Activated CD8-positive, alpha-beta T cell treated with anti-CD3 and anti-CD28 coated beads, Interleukin-2, amount 10 ng/mL, durations not matched to agents 7 days and 5 days (primary cell): ENCODE data around the gene ANKS1B. TPM values are rescaled to one million over a fixed set of nuclear protein-coding genes. Genes with fewer than 3 reads are reported as not detected.
A peak's percentile ranks its signal among the peaks of the same experiment; 100 is the strongest.

Source experiments
- ATAC-seq: fragments of 150-1000 bp; cut with Tn5 transposase; one replicate; pipeline ENCODE4 v1.10.0; 2021; ENCODE audit warnings: moderate library complexity
- CTCF ChIA-PET: fragments of 350-600 bp; sonication (Branson Sonifier 250); formaldehyde crosslinking; loops from one replicate; lab custom pipeline; 2021; ENCODE audit warnings: antibody characterized with exemption; lab: Charles Lee
- POLR2A ChIA-PET: fragments of 350-600 bp; sonication (Branson Sonifier 250); formaldehyde crosslinking; loops from one replicate; lab custom pipeline; 2021; ENCODE audit warnings: antibody characterized with exemption; lab: Charles Lee
- DNase-seq: peaks from one replicate; pipeline ENCODE4 v3.0.0-alpha.2; 2020
- H3K27ac Mint-ChIP-seq: one replicate; pipeline ENCODE4 v1.8.0; 2021; ENCODE audit warnings: mild to moderate bottlenecking, mixed read lengths
- H3K27me3 Mint-ChIP-seq: one replicate; pipeline ENCODE4 v1.8.0; 2021; ENCODE audit warnings: low read depth, mixed read lengths
- H3K36me3 Mint-ChIP-seq: one replicate; pipeline ENCODE4 v1.8.0; 2021; ENCODE audit warnings: low read depth, mixed read lengths
- H3K4me1 Mint-ChIP-seq: one replicate; pipeline ENCODE4 v1.8.0; 2021; ENCODE audit warnings: low read depth, mixed read lengths
- H3K4me3 Mint-ChIP-seq: one replicate; pipeline ENCODE4 v1.8.0; 2021; ENCODE audit warnings: mild to moderate bottlenecking, mixed read lengths
- H3K9me3 Mint-ChIP-seq: one replicate; pipeline ENCODE4 v1.8.0; 2022; ENCODE audit warnings: mixed read lengths; ENCODE audit not compliant: insufficient read depth
- total RNA-seq, 2 experiments: library from RNA; stranded (reverse); gene quantifications; one replicate each; pipeline ENCODE4 v1.2.3, GENCODE V29; 2021

Gene ANKS1B
- total RNA-seq, 2 experiments from 2014 or later = not detected

DNA sequence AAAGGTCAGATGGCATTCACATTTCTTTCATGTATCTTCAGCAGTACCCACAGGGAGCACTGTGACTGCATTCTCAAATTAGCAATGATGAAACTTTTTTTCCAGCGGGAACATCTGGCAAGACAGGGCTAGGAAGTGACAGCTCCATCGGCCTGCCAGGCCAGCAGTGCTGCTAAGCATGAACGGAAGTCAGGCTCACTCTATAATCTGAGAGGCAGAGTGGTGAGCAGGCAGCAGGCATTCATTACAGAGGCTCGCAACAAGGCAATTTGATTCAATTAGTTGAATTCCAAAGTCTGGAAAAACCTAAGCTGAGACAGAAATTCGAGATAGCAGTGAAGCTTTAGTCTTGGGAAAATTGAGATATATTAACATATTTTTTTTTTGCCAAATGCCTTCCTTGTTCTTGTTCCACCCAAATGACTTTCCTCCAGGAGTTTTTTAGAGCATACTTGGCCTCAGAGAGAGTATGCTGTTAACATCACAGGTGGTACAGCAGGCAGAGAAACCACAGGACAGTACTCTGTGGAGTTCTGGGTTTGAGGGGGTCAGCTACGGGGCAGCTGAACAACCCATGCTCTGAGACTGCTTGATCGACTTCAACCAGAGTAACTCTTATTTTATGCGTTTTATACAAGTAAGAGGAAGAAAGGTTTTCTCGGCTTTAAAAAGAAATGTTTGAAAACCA lies 924.8 kb downstream of the ANKS1B start:
- POLR2A ChIA-PET = no interaction called here
- CTCF ChIA-PET = interaction anchor here (1.0 to 2.3 kb wide), 2 partner anchors 16 to 32 kb away, joined by 3 to 5 read pairs; no protein-coding TSS in a partner anchor

DNA sequence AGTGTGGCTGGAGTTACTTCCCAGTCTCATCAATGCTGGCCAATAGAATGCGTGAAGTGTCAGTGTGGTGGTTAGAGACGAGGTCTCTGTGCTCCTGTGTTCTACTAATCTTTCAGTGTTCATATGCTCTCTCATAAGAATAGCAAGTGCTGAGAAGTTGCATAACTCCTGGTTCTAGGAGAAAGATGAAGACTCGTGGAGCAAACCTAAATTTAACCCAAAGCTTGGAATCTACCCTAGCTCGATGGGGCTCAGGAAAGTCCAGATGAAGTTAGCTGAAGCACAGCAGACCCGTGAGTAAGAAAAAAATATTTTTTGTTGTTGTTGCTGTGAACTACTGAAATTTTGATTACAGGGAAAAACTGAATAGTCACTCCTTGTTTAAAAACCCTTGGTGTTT lies 927.1 kb downstream of the ANKS1B start:
- no peak overlapping the region for H3K4me3 Mint-ChIP-seq
- DNase-seq (no peak), ATAC-seq (no peak)
- H3K27ac Mint-ChIP-seq = no peak overlapping the region
- POLR2A ChIA-PET = no interaction called here
- no peaks in the 10 kb centered on the region for H3K36me3 Mint-ChIP-seq
- H3K9me3 Mint-ChIP-seq = no peaks in the 10 kb centered on the region
- H3K4me1 Mint-ChIP-seq = no peaks in the 10 kb centered on the region
- CTCF ChIA-PET = no interaction called here
- H3K27me3 Mint-ChIP-seq = no peaks in the 10 kb centered on the region

More for the DNA sequence above, 924.8 kb downstream of the ANKS1B start:
- Mint-ChIP-seq H3K4me1 (no peaks in the 10 kb centered on the region), H3K27ac (no peak overlapping the region), H3K9me3 (no peaks in the 10 kb centered on the region), H3K27me3 (no peaks in the 10 kb centered on the region), H3K36me3 (no peaks in the 10 kb centered on the region), H3K4me3 (no peak overlapping the region)
- ATAC-seq (no peak), DNase-seq (no peak)

DNA sequence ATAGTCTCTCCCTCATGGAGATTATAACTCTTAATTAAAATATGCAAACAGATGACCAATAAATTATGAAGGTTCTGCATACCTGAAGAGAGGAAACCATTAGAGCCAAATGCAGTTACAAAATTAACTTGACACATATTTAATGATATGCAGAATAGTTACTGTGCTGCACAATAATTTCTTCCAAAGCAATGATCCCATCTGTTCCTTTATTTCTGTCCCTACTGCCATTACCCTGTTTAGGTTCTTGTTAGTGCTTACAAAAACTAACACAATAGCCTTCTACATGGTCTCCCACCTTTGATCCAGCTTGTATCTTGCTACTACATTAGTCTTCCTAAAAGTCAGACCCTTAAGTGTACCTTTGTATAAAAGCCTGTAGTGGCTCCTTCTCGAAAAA lies 928.5 kb downstream of the ANKS1B start:
- Mint-ChIP-seq H3K4me3 (no peak overlapping the region), H3K27me3 (no peaks in the 10 kb centered on the region), H3K27ac (no peak overlapping the region), H3K9me3 (no peaks in the 10 kb centered on the region), H3K36me3 (no peaks in the 10 kb centered on the region), H3K4me1 (no peaks in the 10 kb centered on the region)
- ChIA-PET POLR2A (no interaction called here), CTCF (no interaction called here)
- no peak for DNase-seq
- ATAC-seq = no peak

DNA sequence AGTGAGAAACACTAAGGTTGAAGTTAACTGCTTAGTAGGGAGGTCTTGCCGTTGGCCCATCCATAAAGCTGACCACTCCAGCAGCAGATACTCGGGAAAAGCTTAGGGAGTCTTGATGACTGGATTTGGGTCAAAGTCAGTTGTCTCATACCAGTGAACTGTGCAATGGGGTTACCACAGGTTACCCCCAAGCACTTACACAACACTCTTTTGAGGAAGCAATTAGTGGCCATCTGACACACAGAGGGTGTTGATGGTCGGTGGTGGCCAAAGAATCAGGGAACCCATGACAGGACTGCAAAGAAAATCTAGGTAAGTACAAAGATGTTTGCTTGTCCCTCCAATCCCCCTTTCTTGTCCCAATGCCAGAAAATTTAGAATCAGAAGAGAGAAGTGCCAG lies 929.4 kb downstream of the ANKS1B start:
- Mint-ChIP-seq H3K27me3 (no peaks in the 10 kb centered on the region), H3K4me3 (no peak overlapping the region), H3K4me1 (no peaks in the 10 kb centered on the region), H3K27ac (no peak overlapping the region), H3K36me3 (no peaks in the 10 kb centered on the region), H3K9me3 (no peaks in the 10 kb centered on the region)
- ChIA-PET POLR2A (no interaction called here), CTCF (interaction anchor here (3.0 kb wide), 1 partner anchor 12 kb away, joined by 12 read pairs; no protein-coding TSS in a partner anchor)
- no peak for ATAC-seq
- DNase-seq = no peak

DNA sequence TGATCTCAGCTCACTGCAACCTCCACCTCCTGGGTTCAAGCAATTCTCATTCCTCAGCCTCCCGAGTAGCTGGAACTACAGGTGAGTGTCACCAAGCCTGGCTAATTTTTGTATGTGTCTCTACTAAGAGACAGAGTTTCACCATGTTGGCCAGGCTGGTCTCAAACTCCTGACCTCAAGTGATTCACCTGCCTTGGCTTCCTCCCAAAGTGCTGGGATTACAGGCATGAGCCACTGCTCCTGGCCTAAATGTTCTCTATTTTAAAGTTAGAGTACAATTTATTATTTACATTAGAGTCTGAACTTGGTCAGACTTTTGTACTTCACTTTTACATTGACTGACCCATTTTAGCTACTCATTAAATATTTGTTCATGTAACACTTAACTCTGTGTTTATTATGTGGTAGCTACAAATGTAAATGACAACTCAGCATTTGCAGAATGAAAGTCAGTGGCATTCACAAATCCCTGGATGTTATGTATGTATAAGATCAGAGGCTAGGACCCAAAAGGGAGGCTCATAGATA lies 930.1 kb downstream of the ANKS1B start:
- DNase-seq = no peak
- CTCF ChIA-PET = interaction anchor here (3.0 kb wide), 1 partner anchor 11 kb away, joined by 12 read pairs; no protein-coding TSS in a partner anchor
- POLR2A ChIA-PET = no interaction called here
- no peaks in the 10 kb centered on the region for H3K27me3 Mint-ChIP-seq
- ATAC-seq = no peak
- H3K4me3 Mint-ChIP-seq = no peak overlapping the region
- no peak overlapping the region for H3K27ac Mint-ChIP-seq
- no peaks in the 10 kb centered on the region for H3K9me3 Mint-ChIP-seq
- no peaks in the 10 kb centered on the region for H3K36me3 Mint-ChIP-seq
- no peaks in the 10 kb centered on the region for H3K4me1 Mint-ChIP-seq

DNA sequence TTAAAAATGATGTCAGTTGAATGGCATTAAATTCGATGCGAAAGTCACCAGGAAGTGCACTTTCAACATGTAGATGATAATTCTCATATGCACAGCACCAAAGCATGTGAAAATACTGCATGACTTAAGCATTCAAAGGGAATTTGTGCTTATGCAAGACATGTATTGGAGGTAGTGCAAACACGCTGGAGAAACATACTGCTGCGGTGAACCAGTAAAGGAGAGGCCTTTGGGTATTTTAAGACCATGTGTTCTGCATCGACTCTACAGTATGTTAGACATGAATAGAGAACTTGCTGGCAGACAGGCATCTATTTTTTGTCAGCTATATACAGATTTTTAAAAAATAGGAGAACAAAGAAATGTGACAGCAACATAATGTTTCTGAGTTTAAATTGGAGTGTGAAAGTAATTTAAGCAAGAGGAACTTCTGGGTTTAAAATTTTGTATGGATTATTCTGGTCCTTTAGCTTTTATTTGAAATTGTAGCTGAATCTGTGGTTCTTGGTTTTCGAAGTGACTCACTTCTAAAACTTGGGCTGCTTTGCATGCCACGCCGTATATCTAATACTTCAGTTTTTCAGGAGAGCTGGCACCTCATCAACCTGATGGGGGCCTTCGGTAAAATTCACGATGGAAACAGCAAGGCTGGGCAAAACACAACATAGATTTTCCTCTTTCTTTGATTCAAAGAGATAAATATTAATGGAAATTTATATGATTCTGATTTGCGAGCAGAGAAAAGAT lies 930.9 kb downstream of the ANKS1B start:
- H3K27ac Mint-ChIP-seq = no peak overlapping the region
- H3K4me1 Mint-ChIP-seq = no peaks in the 10 kb centered on the region
- no peaks in the 10 kb centered on the region for H3K9me3 Mint-ChIP-seq
- ATAC-seq (no peak), DNase-seq (no peak)
- no peaks in the 10 kb centered on the region for H3K27me3 Mint-ChIP-seq
- H3K36me3 Mint-ChIP-seq = no peaks in the 10 kb centered on the region
- no peak overlapping the region for H3K4me3 Mint-ChIP-seq
- ChIA-PET POLR2A (no interaction called here), CTCF (interaction anchor here (3.0 kb wide), 1 partner anchor 11 kb away, joined by 12 read pairs; no protein-coding TSS in a partner anchor)

DNA sequence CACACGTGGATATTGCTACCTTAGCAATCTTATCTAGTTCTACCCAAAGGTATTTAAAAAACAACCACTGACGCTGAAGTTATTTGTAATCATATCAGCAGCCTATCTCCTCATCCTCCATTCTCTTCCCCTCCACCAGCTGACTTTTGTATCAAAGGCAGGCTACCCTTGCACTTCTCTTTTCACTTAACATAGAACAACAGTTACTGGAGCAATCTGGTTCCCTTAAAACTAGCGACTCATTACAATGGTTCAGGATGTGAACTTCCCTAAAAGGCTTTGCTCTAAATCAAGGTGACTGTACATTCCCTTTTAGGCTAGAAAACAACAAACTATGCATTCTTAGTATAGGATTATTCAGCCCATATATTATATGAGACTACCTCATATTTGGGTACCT lies 935.0 kb downstream of the ANKS1B start:
- Mint-ChIP-seq H3K27me3 (no peaks in the 10 kb centered on the region), H3K27ac (no peak overlapping the region), H3K36me3 (no peaks in the 10 kb centered on the region), H3K9me3 (peaks cover 11% of the 10 kb centered on the region), H3K4me3 (no peak overlapping the region), H3K4me1 (no peaks in the 10 kb centered on the region)
- ATAC-seq (no peak), DNase-seq (no peak)
- CTCF ChIA-PET = no interaction called here
- POLR2A ChIA-PET = no interaction called here

DNA sequence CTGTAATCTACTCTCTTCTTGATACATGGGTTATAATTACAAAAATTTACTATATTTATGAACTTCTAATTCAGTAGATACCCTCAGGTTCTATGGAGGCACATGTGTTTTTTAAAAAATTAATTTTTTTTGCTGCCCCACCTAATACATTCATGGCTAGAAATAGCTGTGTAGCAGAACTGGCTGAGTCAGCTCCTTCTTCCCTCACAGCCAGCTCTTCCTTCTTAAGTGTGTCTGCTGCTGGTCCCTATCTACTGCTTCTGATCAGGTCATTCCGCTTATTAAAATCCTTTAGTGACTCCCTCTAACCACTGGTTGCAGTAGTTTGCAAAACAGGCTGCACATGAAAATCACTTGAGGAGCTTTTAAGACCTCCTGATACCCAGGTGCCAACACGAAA lies 939.6 kb downstream of the ANKS1B start:
- H3K9me3 Mint-ChIP-seq = peaks cover 11% of the 10 kb centered on the region
- ChIA-PET POLR2A (no interaction called here), CTCF (no interaction called here)
- H3K27ac Mint-ChIP-seq = no peak overlapping the region
- no peak overlapping the region for H3K4me3 Mint-ChIP-seq
- no peaks in the 10 kb centered on the region for H3K36me3 Mint-ChIP-seq
- H3K27me3 Mint-ChIP-seq = no peaks in the 10 kb centered on the region
- ATAC-seq = no peak
- no peaks in the 10 kb centered on the region for H3K4me1 Mint-ChIP-seq
- DNase-seq = no peak

DNA sequence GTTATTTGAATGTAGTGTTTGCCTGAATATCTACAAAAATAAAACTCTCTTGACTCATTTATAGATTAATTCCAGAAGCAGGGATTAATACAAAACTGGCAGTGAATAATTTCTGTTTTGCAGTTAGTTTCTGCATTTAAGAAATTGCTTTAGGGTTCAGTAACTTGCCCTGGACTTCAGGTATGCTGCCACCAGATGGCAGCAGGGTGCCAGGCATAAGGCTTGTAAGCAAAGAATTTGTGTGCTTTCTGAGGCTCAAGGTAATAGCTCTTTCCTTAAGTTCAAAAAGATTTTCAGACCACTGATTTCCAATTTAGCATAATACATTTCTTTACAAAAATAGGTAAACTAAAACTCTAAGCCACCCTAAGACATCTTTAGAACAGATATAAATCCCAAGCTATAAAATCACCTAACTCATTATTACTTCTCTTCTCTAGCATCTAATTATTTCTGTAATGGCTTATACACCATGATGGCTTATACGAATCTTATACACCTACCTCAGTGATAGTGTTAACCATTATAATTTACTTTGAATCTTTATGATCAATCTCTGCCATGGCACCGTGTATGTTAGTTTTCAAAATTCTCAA lies 941.3 kb downstream of the ANKS1B start:
- DNase-seq (peak; percentile 55), ATAC-seq (no peak)
- Mint-ChIP-seq H3K36me3 (no peaks in the 10 kb centered on the region), H3K4me1 (no peaks in the 10 kb centered on the region), H3K4me3 (no peak overlapping the region), H3K27me3 (no peaks in the 10 kb centered on the region), H3K9me3 (peaks cover 11% of the 10 kb centered on the region), H3K27ac (no peak overlapping the region)
- ChIA-PET POLR2A (no interaction called here), CTCF (interaction anchor here (0.9 to 2.1 kb wide), 7 partner anchors 11 to 726 kb away, joined by 3 to 12 read pairs (median 5); no protein-coding TSS in a partner anchor)

DNA sequence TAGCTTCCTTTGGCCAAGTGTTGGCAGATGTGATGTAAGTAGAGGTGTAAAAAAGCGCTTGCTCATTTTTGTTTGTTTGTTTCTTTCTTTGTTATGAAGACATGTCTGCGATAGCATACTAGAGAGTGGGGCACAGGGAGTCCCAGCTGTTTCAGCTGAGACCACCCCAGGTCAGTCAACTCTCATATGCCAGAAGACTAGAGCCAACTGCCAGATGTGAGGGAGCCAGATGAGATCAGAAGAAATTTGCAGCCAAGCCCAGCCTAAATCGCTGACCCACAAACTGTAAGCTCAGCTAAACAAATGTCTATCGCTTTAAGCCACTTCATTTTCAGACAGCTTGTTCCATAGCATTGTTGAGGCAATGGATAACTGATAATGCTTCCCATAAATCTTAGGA lies 942.5 kb downstream of the ANKS1B start:
- DNase-seq (no peak), ATAC-seq (no peak)
- Mint-ChIP-seq H3K9me3 (peaks cover 4% of the 10 kb centered on the region), H3K4me1 (no peaks in the 10 kb centered on the region), H3K27ac (no peak overlapping the region), H3K36me3 (no peaks in the 10 kb centered on the region), H3K4me3 (no peak overlapping the region), H3K27me3 (no peaks in the 10 kb centered on the region)
- ChIA-PET POLR2A (interaction anchor here (0.6 kb wide), 1 partner anchor 17 kb away, joined by 3 read pairs; no protein-coding TSS in a partner anchor), CTCF (interaction anchor here (1.0 to 2.1 kb wide), 5 partner anchors 12 to 727 kb away, joined by 3 to 12 read pairs (median 5); no protein-coding TSS in a partner anchor)

DNA sequence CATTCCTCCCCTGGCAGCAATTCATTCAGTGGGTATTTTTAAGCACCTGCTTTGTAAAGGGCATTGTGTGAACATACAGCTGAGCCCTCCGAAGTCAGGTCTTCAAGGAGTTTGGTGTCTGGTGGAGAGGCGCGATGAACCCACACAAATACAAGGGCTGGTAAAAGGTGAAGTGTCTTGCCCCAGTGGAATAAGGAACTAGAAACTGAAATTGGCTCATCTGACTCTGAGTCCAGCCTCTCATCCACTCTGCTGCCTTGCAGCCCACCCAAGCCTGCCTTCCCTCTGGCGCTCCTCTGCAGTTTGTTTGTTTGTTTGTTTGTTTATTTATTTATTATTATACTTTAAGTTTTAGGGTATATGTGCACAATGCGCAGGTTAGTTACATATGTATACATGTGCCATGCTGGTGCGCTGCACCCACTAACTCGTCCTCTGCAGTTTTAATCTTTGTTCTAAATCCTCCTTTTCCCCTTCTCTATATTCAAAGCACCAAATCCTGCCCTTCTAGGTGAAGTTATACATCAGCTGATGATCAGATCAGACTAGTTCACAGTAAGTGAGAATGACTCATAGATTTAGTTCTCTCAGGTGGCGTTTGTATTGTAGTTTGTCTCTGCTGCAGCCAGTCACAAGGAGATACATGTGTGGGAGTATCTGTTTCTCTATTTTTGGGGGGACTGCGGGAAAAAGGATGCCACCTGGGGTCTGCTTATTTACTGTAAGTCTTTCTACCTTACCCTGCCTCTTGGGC lies 945.2 kb downstream of the ANKS1B start:
- no peaks in the 10 kb centered on the region for H3K9me3 Mint-ChIP-seq
- ATAC-seq (no peak), DNase-seq (no peak)
- H3K27me3 Mint-ChIP-seq = no peaks in the 10 kb centered on the region
- H3K27ac Mint-ChIP-seq = no peak overlapping the region
- ChIA-PET CTCF (no interaction called here), POLR2A (no interaction called here)
- H3K36me3 Mint-ChIP-seq = no peaks in the 10 kb centered on the region
- H3K4me3 Mint-ChIP-seq = no peak overlapping the region
- no peaks in the 10 kb centered on the region for H3K4me1 Mint-ChIP-seq
